Psoas muscle (tissue), 8 donors: ENCODE measurements around the gene DGUOK. TPM values are rescaled to one million over a fixed set of nuclear protein-coding genes. Genes with fewer than 3 reads are reported as not detected.

ENCODE experiments used
- ATAC-seq, 4 donors: fragments of 200-7000 bp; cut with Tn5 transposase; one replicate each; pipeline ENCODE4 v1.9.1; 2020; ENCODE audit warnings: moderate library complexity in 3 of 4, mild to moderate bottlenecking in 2 of 4
- DNase-seq, 2 donors: peaks; one replicate each; pipeline ENCODE4 v3.0.0-alpha.2; 2020
- H3K27ac ChIP-seq: fragments of 200-600 bp; one replicate; pipeline ENCODE4 v1.8.0; 2022
- H3K27me3 ChIP-seq, 3 donors: fragments of 200-600 bp in 1 of 3; one replicate each; pipeline versions ENCODE4 v1.6.1 to v1.8.0; 2013 to 2022; ENCODE audit warnings: low read length in 2 of 3, mild to moderate bottlenecking in 2 of 3, moderate library complexity in 1 of 3; ENCODE audit not compliant: insufficient read depth in 3 of 3
- H3K36me3 ChIP-seq, 2 donors: fragments of 200-600 bp in 1 of 2; one replicate each; pipeline versions ENCODE4 v1.6.1 to v1.8.0; 2013 to 2022; ENCODE audit warnings: low read depth in 1 of 2, mild to moderate bottlenecking in 1 of 2, moderate library complexity in 1 of 2; ENCODE audit not compliant: insufficient read depth in 1 of 2
- H3K4me1 ChIP-seq: fragments of 200-600 bp; one replicate; pipeline ENCODE4 v1.8.0; 2022
- H3K4me3 ChIP-seq: fragments of 200-600 bp; one replicate; pipeline ENCODE4 v1.8.0; 2022; ENCODE audit warnings: mild to moderate bottlenecking
- H3K9me3 ChIP-seq: fragments of 200-600 bp; one replicate; pipeline ENCODE4 v1.8.0; 2022
- CTCF ChIP-seq: fragments of 200-600 bp; IDR thresholded peaks from one replicate; pipeline ENCODE4 v1.8.0; 2022; ENCODE audit warnings: antibody characterized with exemption
- WGBS, 3 donors: extraction: QIAGEN DNeasy Blood & Tissue Kit; methylation state at CpG; one replicate each; pipeline versions ENCODE4 v1.1.6 to v1.1.7; 2013; 5-methylcytosine and 5-hydroxymethylcytosine counted together
- intact Hi-C, 2 donors: fragments of 100-400 bp; cut with DNase I; formaldehyde crosslinking; loops; one replicate each; pipeline versions ENCODE4 v1.11.0 to v1.14.2; 2022
- polyA plus RNA-seq, 3 donors: library from polyadenylated mRNA; stranded (reverse); fragments of 200-250 nt; gene quantifications; one replicate each; pipeline ENCODE4 v1.2.3, GENCODE V29; 2013
- total RNA-seq, 4 donors: library from RNA; stranded (reverse); fragmentation: NEBNext Ultra II Directional in 2 of 4; extraction: Animal tissue kit (Norgen Biotek cat#: 25700) in 2 of 4; gene quantifications; one replicate each; pipeline versions ENCODE4 v1.2.1 to v1.2.4, GENCODE V29; 2021 to 2023
- donor health status: healthy with polysubstance abuse.
- donor health status: DM: no; HTN: no; CAD: no; lungs with moderate emphysema.
- donor health status: Bipolar disorder and iron deficiency.
- donor health status: healthy.
- donor health status: DM: yes; HTN: yes; CAD: no.
- donor health status: DM: no; HTN: no; CAD: no.
- donor health status: DM: no; HTN: no; CAD: no.
- donor health status: DM: yes; HTN: yes; CAD: no.

The DGUOK gene
- total and polyA plus RNA-seq, 7 donors: 12.9 to 74.2 (median 22.3) TPM

GRCh38 chr2:73904952-73905351 is 21.7 kb upstream of the DGUOK start:
- 88 to 96% (median 89%) methylated on average over 1 of the region's 1 CpG for WGBS, 3 donors

GRCh38 chr2:73906847-73907505 is 19.7 kb upstream of the DGUOK start:
- no peak for DNase-seq
- no peaks in the 10 kb centered on the region for H3K9me3 ChIP-seq
- ATAC-seq: no peak
- intact Hi-C loops: no loop called here
- H3K36me3 ChIP-seq: no peaks in the 10 kb centered on the region
- H3K27me3 ChIP-seq: no peaks in the 10 kb centered on the region
- no peak for TF ChIP-seq CTCF
- H3K4me3 ChIP-seq: no peak overlapping the region
- no peaks in the 10 kb centered on the region for H3K4me1 ChIP-seq
- H3K27ac ChIP-seq: no peak overlapping the region
- WGBS, 3 donors: 76 to 82% (median 78%) methylated on average over 5 of the region's 5 CpGs

More at GRCh38 chr2:73904952-73905351, 21.7 kb upstream of the DGUOK start:
- no peak for DNase-seq
- no peaks in the 10 kb centered on the region for H3K27me3 ChIP-seq
- H3K27ac ChIP-seq: no peak overlapping the region
- H3K9me3 ChIP-seq: no peaks in the 10 kb centered on the region
- intact Hi-C loops: no loop called here
- H3K4me3 ChIP-seq: no peak overlapping the region
- TF ChIP-seq CTCF: no peak
- no peaks in the 10 kb centered on the region for H3K36me3 ChIP-seq
- no peaks in the 10 kb centered on the region for H3K4me1 ChIP-seq
- ATAC-seq: no peak

GRCh38 chr2:73907840-73908452 is 18.7 kb upstream of the DGUOK start:
- DNase-seq: no peak
- WGBS, 3 donors: 36 to 42% (median 38%) methylated on average over 5 of the region's 5 CpGs
- no peak overlapping the region for H3K27ac ChIP-seq
- intact Hi-C loops: no loop called here
- no peak overlapping the region for H3K4me3 ChIP-seq
- H3K4me1 ChIP-seq: no peaks in the 10 kb centered on the region
- no peaks in the 10 kb centered on the region for H3K36me3 ChIP-seq
- no peaks in the 10 kb centered on the region for H3K27me3 ChIP-seq
- peak in 2 of 4 donors; percentile 51 for ATAC-seq
- no peaks in the 10 kb centered on the region for H3K9me3 ChIP-seq
- peak; percentile 19 for TF ChIP-seq CTCF

GRCh38 chr2:73908689-73909652 is 17.7 kb upstream of the DGUOK start:
- intact Hi-C loops: no loop called here
- DNase-seq (no peak), ATAC-seq (no peak)
- no peak for TF ChIP-seq CTCF
- Histone ChIP-seq H3K4me3 (no peak overlapping the region), H3K27me3 (no peaks in the 10 kb centered on the region), H3K27ac (no peak overlapping the region), H3K36me3 (no peaks in the 10 kb centered on the region), H3K9me3 (no peaks in the 10 kb centered on the region), H3K4me1 (no peaks in the 10 kb centered on the region)
- 81 to 87% (median 81%) methylated on average over 10 of the region's 10 CpGs for whole genome bisulfite sequencing, 3 donors
